GM21825 (cell line): ENCODE data around the gene FADS1.

Experiments used
- ATAC-seq: cut with Tn5 transposase; IDR thresholded peaks from one replicate; pipeline ENCODE4 v1.9.1; 2021; ENCODE audit warnings: mild to moderate bottlenecking, moderate library complexity; ENCODE audit not compliant: unreplicated experiment

Gene FADS1

DNA sequence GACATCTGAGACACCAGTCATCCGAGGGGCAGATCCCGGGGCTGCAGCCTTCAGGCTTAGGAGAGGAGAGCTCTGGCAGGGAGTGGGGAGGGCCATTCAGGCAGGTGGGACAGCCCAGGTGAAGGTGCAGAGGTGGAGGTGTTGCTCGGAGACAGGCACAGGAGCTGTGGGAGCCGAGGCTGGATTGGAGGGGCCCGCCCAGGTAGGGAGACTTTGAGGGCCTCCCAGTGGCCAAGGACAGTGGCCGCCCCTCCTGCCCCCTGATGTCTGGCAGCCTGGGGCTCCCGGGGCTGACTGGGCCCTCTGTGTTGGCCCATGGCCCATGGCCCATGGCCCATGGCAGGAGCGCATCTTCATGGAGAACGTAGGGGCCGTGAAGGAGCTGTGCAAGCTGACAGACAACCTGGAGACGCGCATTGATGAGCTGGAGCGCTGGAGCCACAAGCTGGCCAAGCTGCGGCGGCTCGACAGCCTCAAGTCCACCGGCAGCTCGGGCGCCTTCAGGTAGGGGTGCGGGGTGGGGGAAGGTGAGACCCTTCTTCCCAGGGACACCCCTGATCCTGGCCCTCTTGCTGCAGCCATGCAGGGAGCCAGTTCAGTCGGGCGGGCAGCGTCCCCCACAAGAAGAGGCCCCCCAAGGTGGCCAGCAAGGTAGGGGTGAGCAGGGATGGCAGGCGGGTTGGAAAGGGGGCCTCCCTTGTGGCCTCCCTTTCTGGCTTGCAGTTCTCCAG, 37.7 kb downstream of the FADS1 start:
- no peak for ATAC-seq

DNA sequence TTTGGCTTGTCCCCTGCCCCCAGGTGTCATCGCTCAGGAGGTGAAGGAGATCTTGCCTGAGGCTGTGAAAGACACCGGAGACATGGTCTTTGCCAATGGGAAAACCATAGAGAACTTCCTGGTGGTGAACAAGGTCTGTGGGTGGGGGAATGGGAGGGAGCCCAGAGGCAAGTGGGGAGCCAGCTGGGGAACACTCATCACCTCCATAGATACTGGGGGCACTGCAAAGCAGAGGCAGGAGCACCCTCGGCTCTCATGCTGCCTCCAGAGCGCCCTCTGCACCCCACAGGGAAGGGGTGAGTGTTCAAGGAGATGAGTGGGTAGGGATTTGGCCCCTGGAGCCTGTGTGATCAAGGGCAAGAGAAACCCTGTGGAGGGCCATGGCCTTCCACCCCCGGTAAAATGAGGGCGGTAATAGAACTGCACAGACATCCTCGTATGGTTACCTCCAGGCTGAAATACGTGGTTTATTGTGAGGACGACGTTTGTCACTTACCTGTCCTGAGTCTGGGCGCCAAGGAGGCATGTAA, 38.4 kb downstream of the FADS1 start:
- no peak for ATAC-seq

GRCh38 chr11:61777234-61778090, 39.3 kb downstream of the FADS1 start:
- ATAC-seq = no peak

- no peak for ATAC-seq
Measured at GRCh38 chr11:61776561-61777075, 40.2 kb downstream of the FADS1 start.

DNA sequence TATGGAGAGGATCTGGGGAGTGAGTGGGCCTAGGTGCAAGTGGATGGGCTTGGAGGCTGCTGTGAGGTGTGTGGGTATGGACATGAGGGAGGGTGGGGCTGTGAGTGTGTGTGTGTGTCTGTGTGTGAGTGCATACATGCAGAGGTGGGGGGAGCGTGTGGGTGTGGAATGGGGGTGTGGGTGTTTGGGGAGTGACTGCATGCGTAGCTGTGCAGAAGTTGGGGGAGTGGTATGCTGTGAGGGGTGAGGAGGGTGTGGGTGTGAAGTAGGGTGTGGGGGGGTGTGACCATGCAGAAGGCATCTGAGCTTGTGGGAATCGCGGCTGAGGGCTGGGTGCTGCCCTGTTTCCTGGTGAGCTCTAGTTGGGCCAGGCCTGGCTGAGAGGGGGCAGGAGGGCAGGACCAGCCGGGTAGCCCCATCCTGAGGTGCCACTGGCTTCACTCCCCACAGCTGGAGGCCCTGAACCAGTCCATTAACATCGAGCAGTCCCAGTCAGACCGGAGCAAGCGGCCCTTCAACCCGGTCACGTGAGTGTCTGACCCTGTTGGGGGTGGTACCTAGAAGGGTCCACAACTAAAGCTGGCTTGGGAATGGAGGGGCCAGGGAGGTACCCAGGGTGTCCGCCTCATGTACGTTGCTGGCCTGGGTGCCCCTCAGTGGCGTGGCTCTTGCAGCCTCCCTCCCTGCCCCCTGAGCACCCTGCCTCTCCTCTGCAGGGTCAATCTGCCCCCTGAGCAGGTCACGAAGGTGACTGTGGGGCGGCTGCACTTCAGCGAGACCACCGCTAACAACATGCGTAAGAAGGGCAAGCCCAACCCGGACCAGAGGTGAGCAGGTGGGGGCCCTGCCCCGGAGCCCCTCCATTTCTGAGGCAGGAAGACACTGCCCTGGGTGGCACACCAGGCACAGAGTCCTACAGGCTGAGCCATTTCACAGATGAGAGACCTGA, 40.9 kb downstream of the FADS1 start:
- ATAC-seq = no peak

GRCh38 chr11:61775106-61775505, 41.7 kb downstream of the FADS1 start:
- no peak for ATAC-seq

- no peak for ATAC-seq
Measured at GRCh38 chr11:61774411-61774810, 42.4 kb downstream of the FADS1 start.

DNA sequence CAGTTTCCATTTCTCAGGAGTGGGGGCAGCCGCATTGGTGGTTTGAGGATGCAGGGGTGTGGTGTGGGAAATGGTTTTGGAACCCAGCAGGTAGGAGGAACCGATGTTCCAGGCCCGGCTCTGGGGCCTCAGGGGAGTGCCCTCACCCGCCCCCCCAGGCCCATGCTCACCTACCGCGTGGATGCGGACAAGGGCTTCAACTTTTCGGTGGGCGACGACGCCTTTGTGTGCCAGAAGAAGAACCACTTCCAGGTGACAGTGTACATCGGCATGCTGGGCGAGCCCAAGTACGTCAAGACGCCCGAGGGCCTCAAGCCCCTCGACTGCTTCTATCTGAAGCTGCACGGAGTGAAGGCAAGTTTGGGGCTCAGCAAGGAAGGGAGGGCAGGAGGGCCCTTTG, 43.0 kb downstream of the FADS1 start:
- no peak for ATAC-seq

DNA sequence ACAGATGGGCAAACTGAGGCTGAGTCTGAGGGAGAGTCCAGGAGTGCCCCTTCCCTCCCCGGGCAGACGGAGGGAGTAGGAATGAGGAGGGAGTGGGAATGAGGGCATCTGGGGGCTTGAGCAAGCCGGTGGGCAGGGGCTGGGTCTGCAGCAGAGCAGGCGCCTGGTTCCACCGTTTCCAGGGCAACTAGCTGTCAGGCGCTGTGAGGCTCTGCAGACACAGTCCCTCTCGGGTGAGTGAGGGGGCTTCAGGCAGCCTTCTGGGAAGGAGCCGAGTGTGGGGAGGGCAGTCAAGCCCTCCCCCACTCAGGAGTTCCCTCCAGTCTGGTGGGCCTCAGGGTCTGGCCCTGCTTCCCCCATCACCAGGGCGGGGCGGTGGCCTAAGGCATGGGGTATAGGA, 43.4 kb downstream of the FADS1 start:
- no peak for ATAC-seq

DNA sequence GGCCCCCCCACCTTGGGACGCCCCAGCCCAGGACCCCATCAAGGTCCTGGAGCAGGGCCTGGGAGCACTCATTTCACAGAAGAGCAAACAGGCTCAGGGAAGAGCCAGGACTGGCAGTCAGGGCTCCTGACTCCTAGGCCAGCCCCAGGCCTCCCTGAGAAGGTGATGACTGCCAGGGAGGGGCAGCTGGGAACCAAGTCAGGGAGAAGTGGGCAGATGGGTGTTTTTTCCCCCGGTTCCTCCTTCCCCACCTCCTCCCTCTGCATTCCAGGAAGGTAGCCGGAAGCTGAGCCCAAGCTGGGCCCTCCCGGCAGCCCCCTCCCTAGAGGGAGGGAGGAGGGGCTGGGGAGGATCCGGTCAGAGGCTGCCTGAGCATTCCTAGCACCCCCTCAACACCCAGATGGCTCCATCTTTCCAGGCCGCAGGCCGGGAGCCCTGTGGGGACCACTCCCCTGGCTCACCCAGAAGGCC, 44.8 kb downstream of the FADS1 start:
- no peak for ATAC-seq

- no peak for ATAC-seq
Measured at GRCh38 chr11:61771195-61771894, 45.5 kb downstream of the FADS1 start.

DNA sequence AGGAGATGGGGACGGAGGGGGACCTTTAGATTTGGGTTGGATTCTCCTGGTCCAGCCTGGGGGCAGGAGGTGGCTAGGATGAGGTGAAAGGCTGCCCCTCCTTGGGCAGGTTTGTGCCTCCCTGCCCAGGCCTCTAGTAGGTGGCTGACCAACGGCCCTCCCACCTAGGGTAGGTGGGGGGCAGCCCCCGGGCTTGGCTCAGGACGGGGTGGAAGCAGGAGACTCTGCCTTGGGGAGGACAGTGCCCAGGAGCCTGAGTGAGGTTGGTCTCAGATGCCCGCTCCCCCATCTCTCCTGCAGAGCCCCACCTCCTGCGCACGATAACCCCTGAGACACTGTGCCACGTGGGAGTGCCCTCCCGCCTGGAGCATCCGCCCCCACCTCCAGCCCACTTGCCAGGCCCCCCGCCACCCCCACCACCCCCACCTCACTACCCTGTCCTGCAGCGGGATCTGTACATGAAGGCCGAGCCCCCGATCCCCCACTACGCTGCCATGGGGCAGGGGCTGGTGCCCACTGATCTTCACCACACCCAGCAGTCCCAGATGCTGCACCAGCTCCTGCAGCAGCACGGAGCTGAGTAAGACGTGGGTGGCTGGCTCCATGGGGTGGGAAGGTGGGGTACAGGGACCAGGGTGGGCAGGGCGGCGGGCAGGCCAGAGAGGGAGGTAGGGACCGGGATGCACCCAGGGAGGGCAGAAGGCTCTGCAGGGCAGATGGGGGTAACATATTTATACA, 46.7 kb downstream of the FADS1 start:
- ATAC-seq = no peak

DNA sequence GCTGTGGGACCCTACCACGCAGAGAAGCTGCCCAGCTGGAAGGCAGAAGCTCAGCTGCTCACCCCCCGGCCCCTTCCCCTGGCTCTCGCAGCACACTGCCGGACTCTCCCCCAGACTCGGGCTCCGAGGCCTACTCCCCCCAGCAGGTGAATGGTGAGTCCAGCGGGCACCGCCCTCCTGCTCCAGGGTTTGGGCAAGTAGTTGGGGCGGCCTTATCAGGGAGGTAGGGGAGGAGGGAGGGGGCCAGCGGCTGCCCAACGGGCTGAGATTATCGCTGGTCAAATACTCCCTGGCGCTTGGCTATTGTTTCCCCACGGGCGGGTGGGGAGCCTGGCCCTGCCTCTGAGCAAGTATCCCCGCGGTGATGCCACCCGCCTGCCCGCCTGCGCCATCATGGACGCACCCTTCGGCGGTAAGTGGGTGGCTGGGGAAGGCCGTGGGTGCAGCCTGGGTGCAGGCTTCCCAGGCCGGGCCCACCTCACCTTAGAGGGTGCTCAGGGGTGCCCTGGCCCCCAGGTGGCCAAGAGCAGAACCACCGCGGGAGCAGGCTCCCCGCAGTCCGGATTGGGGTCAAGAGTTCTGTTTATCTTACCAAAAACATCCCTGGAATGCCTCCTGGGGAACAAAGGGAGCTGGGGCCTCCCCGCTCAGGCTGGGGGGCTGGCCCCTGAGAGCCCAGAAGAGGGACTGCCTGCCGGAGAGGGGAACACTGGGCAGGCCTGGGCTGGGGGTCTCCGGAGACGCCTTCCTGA, 47.5 kb downstream of the FADS1 start:
- ATAC-seq = no peak

GRCh38 chr11:61768376-61769076, 48.3 kb downstream of the FADS1 start:
- ATAC-seq = no peak

DNA sequence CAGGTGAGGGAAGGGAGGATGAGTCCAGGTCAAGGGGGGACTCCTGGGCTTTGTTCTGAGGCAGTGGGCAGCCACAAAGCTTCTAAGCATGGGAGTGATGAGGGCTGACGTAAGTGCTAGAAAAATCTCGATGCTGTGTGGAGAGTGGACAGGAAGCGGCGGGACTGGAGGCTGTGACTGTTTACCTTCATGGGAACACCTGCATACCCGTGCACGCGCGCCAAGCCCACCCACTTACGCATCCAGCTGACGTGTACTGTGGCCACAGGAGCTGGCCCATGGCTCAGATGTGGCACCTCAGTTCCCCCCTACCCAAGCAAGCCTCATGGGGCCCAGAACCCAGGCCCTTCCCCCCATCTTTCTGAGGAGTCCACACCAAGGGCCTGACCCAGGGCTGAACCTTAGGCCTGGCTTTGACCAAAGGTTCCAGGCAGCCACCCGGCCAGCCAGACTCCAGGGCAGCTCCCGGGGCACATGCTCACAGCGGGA, 50.4 kb downstream of the FADS1 start:
- no peak for ATAC-seq

- ATAC-seq = no peak
Measured at GRCh38 chr11:61765550-61766253, 51.1 kb downstream of the FADS1 start.

DNA sequence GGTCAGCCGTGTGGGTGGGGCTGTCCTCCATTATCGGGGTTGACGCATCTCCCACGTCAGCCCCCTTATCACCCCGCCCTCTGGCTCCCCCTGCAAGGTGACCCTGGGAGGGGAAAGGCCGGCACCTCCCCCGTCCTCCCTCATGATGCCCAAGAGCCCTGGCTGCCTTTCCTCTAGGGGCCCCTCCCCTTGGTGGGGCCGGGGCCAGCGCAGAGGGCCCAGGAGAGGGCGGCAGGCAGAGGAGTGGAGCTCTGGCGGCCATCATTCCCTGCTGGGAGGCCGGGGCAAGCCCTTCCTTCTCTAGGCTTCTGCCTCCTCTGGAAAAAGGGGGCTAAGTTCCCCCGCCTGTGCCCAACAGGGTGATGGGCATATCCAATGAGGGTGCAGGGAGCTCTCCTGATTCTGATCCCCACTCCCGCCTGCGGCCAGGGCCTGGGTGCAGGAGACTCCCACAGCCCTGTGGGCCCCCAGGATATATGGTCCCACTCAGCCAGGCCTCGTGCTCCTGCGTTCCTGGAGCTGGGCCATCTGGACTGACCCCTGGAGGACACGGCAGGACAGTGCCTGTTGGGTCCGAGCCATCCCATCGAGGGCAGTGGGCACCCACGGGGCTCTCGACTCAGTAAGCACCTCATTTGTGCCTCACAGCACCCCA, 52.1 kb downstream of the FADS1 start:
- no peak for ATAC-seq
